ENCODE results near the gene VEZF1.
"Not testable (repeated sequence)": the region's sequence is repeated elsewhere in the genome, so short reads cannot be mapped to it uniquely, and the experiment has no call there.

Gene VEZF1

DNA sequence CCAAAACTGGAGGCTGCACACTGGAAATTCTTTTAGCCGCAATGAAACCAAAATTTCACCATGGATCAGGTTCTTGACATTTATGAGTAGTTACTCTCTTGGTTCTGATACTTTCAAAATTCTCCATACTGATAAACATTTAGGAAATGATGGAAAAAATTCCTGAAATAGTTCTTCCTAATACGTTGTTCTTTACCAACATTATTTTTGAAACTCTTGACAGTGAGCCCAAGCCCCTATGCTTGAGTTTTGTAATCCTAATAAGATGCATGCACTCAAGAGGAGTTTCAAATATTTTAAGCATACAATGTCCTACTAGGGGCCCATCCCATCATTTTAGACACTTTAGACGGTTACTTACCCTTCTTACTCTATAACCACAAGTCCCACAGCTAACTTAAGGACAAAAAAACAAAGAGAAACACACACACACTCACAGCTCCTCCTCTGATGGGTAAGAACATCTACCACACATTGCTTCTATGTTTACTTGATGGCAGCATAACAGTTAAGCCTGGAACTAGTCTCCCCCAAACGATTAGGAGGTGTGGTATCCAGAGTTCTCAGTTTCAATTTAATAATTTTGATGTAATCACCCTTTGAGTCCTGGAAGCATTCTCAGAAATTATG is 3.7 kb downstream of the VEZF1 start:
- no peak for DNase-seq (ENCODE audit: insufficient read length)
- no peak for FAIRE-seq
- TF ChIP-seq POLR2A (IDR thresholded peaks at IDR 0.05; ENCODE audit: low read depth, low read length) (no peak), POLR2AphosphoS5 (IDR thresholded peaks at IDR 0.05; ENCODE audit: low read depth, low read length) (no peak), TAF1 (IDR thresholded peaks at IDR 0.05; ENCODE audit: borderline replicate concordance, low read depth, low read length) (no peak)

DNA sequence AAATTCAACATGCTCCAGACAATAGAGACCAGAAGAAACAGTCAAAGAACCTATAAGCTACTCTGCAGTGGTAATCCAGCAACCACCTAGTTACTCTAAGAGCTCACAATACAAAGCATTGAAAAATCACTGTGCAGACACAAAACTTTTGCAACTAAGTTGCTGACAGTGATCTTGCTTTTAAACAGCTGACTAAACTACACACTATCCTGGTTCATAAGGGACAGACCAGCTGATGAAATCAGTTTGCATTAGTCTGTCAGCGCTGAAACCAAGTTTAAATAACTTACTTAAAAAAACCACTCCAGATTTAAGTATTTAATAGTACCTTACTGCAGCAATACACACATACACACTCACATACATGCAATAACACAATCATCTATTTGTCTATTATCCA is 4.6 kb downstream of the VEZF1 start:
- FAIRE-seq (no peak), DNase-seq (ENCODE audit: insufficient read length) (no peak)
- TF ChIP-seq TAF1 (IDR thresholded peaks at IDR 0.05; ENCODE audit: borderline replicate concordance, low read depth, low read length) (no peak), POLR2AphosphoS5 (IDR thresholded peaks at IDR 0.05; ENCODE audit: low read depth, low read length) (no peak), POLR2A (IDR thresholded peaks at IDR 0.05; ENCODE audit: low read depth, low read length) (no peak)

DNA sequence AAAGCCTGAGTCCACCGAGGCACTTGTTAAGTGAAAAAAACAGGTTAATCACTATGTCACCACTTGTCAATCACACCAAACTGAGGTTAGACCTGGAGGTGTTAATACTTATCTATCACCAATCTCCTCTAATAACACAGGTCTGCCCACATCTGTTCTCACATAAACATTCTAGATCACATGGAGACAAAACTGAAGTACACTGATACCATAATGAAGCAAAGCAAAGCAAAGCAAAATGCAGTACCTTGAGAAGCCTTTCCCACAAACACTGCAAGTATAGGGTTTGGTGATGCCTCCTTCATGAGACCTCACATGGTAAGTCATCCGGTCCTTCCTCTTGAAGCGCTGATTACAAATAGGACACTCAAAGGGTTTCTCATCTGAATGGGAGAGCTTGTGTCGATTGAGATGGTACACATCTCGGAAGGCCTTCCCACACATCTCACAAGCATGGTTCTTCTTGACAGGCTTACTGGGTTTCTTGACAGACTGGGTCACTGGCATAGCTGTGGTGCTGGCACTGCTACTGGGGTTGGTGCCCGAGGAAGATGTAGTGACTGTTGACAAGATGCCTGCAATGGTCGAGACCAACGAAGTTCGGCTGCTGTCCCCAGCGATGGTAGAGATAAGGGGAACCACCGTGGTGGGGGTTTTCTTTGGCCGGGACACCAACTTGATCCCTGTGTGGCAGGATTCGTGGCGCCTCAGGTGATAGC is 5.4 kb downstream of the VEZF1 start:
- TF ChIP-seq TAF1 (IDR thresholded peaks at IDR 0.05; ENCODE audit: borderline replicate concordance, low read depth, low read length) = no peak
- no peak for TF ChIP-seq POLR2AphosphoS5 (IDR thresholded peaks at IDR 0.05; ENCODE audit: low read depth, low read length)
- no peak for TF ChIP-seq POLR2A (IDR thresholded peaks at IDR 0.05; ENCODE audit: low read depth, low read length)

DNA sequence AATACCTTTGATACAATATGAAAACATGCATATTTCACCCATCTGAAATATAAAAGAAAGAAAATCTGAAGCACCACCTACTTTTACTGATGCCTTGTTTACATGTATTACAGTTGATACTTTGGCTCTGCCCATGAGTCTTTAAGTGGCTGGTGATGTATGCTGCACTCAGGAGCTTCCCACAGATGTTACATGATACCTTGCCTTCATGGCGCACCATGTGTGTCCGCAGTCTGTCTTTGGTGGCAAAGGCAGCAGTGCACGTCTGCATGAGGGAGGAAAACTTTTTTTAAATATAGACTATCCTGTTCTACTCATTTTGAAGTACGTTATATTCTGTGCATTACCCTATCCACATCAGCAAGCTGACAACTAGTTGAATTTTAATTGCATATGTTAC is 7.5 kb downstream of the VEZF1 start:
- DNase-seq (ENCODE audit: insufficient read length) (no peak), FAIRE-seq (no peak)
- no peak for TF ChIP-seq TAF1 (IDR thresholded peaks at IDR 0.05; ENCODE audit: borderline replicate concordance, low read depth, low read length)
- TF ChIP-seq POLR2AphosphoS5 (IDR thresholded peaks at IDR 0.05; ENCODE audit: low read depth, low read length) = no peak
- TF ChIP-seq POLR2A (IDR thresholded peaks at IDR 0.05; ENCODE audit: low read depth, low read length) = no peak

More for the DNA sequence above, 5.4 kb downstream of the VEZF1 start:
- FAIRE-seq (no peak), DNase-seq (ENCODE audit: insufficient read length) (no peak)

DNA sequence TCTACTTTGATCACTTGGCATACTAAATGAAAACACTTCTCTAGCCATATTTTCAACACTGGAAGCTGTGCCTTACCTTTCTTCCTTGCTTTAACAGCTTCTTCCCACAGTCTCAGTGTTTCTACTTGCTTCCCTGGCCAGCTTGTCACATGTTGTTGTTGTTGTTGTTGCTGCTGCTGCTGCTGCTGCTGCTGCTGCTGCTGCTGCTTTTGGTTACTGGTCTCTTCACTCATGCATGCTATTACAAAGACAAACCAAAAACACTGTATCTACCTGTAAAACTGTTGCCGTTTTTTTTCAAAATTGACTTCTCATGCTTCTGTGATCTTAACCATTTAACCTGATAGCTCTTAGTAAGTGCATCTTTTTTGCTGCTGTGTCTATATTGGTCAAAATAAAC is 9.0 kb downstream of the VEZF1 start:
- TF ChIP-seq TAF1 (IDR thresholded peaks at IDR 0.05; ENCODE audit: borderline replicate concordance, low read depth, low read length) = no peak
- TF ChIP-seq POLR2A (IDR thresholded peaks at IDR 0.05; ENCODE audit: low read depth, low read length) = no peak
- no peak for TF ChIP-seq POLR2AphosphoS5 (IDR thresholded peaks at IDR 0.05; ENCODE audit: low read depth, low read length)
- FAIRE-seq = no peak
- DNase-seq (ENCODE audit: insufficient read length) = no peak

DNA sequence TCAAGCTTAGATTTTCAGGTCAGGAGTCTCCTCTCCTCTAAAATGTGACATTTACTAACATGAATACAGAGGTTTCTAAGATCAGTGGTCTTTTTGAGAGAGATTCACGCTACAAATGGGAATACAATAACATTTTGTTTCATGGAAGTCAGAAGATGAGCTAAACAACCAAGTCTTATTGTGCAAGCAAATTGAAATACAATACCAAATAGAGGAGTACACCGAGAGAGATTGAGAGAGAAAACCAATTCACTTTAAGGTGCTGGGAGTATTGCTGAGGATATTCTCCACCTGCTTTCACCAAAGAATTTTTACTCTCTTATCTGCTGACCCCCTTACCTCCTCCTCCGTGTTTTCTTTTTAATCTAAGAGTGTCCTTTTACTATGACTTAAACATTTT is 11.5 kb downstream of the VEZF1 start:
- FAIRE-seq = no peak

DNA sequence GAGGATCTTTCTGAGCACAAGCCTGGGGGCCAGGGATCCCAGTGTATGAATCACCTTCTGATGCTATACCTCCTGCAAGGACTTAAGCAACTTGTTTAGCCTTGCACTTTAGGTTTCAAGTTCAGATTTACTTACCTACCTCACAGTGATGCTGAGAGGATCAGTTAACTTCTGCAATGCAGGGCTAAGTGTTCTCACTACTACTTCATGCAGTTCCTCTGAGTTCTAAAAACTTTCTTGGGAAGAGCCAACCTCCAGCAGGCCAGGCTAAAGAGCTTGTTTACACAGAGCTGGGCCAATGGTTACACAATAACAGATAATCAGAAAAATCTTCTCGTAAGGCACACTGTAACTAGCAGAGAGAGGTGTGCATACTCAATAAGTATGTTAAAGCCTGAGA is 13.0 kb downstream of the VEZF1 start:
- TF ChIP-seq TAF1 (IDR thresholded peaks at IDR 0.05; ENCODE audit: borderline replicate concordance, low read depth, low read length) (no peak), POLR2A (IDR thresholded peaks at IDR 0.05; ENCODE audit: low read depth, low read length) (no peak), POLR2AphosphoS5 (IDR thresholded peaks at IDR 0.05; ENCODE audit: low read depth, low read length) (no peak)
- FAIRE-seq = no peak
- DNase-seq (ENCODE audit: insufficient read length) = no peak

More for the DNA sequence above, 11.5 kb downstream of the VEZF1 start:
- no peak for DNase-seq (ENCODE audit: insufficient read length)
- TF ChIP-seq POLR2AphosphoS5 (IDR thresholded peaks at IDR 0.05; ENCODE audit: low read depth, low read length) (no peak), POLR2A (IDR thresholded peaks at IDR 0.05; ENCODE audit: low read depth, low read length) (no peak), TAF1 (IDR thresholded peaks at IDR 0.05; ENCODE audit: borderline replicate concordance, low read depth, low read length) (no peak)

DNA sequence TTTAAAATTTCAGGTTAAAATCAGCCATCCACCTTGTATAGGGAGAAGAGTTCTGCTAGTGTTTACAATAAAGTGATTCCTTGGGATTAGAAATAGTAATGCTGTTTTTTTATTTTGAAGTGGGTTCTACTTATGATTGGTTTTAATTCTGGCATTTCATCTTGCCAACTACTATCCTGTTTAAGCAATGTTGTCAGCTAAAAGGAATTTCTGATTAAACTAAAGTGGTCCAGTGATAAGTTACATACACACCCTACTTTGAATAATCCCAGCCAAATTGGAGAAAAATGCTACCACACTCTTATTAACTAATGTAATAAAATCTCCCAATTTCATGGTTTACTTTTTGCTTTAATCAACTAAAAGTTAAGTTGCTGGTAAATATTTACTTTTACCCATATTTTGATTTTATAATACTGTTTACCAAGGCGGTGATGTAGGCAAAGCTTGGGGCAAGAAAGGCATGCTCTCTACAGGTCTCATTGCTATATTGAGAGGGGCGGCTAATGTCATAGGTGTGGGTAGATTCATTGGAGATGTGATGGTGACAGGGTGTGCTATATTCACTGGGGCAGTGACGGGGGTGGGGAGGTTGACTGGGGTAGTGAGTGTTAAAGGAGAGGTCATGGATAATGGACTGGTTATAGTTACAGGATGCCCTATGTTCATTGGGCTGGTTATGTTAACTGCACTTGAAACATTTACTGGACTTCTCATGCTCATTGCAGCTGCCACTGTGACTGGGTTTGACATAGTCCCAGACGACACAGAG is 13.8 kb downstream of the VEZF1 start:
- DNase-seq (ENCODE audit: insufficient read length) = not testable (repeated sequence)
- peak; percentile 36 for FAIRE-seq

DNA sequence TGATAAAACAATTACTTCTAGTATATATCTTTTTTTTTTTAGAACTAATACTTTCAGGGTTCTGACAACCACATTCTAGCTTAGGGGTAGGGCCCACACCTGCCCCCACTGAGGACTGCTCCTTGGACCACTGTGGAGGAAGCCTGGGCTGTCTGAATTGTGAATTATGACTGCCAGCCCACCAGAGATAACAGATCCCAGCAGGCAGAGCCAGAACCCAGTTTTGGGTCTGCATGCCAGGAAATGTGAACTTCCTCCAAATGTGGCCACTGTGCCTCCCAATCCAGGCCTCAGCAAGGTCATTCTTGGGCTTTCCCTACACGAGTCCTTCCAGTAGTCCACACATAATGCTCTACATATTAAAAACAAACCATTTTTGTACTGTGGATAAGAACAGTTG is 15.9 kb downstream of the VEZF1 start:
- no peak for TF ChIP-seq POLR2A (IDR thresholded peaks at IDR 0.05; ENCODE audit: low read depth, low read length)
- DNase-seq (ENCODE audit: insufficient read length) = no peak
- FAIRE-seq = no peak

DNA sequence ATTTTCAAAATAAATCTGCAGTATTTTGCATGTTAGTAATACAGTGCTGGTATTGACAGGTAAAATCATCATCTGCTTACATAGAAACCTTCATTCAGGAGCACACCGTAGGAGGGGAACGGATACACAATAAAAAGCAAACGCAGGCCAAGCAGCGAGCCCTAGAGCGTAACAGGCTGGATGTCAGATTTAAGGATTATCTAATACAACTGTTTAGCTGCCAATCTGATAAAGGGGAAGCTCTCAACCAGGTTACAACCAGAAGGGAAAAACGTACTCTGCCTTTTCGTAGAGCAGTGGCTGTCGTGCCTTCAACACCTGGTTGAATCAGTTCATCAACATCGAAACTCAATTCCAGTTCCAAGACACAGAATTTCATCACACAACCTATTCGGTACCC is 16.5 kb downstream of the VEZF1 start:
- TF ChIP-seq POLR2A (IDR thresholded peaks at IDR 0.05; ENCODE audit: low read depth, low read length) = no peak
- TF ChIP-seq TAF1 (IDR thresholded peaks at IDR 0.05; ENCODE audit: borderline replicate concordance, low read depth, low read length) = no peak
- no peak for TF ChIP-seq POLR2AphosphoS5 (IDR thresholded peaks at IDR 0.05; ENCODE audit: low read depth, low read length)
- DNase-seq (ENCODE audit: insufficient read length) (no peak), FAIRE-seq (no peak)

DNA sequence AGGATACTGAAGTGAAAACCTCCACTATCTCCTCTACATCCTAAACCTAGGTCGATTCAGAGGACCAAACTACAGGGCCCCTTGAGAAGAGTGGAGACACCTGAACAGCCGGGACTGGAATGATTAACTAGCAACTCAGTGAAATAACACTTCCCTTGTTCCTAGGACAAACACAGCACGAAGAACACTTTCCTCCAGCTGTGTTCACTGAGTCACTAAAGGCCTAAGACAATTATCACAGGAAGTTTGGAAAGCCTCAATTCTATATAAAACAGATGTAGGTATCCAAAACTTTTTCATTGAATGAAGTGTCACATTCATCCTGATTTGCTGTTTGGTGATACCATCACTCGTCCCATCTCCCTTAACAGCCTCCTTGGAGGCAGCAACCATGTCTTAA is 17.3 kb downstream of the VEZF1 start:
- TF ChIP-seq TAF1 (IDR thresholded peaks at IDR 0.05; ENCODE audit: borderline replicate concordance, low read depth, low read length) = no peak
- no peak for TF ChIP-seq POLR2AphosphoS5 (IDR thresholded peaks at IDR 0.05; ENCODE audit: low read depth, low read length)
- TF ChIP-seq POLR2A (IDR thresholded peaks at IDR 0.05; ENCODE audit: low read depth, low read length) = no peak
- no peak for FAIRE-seq
- DNase-seq (ENCODE audit: insufficient read length) = no peak

DNA sequence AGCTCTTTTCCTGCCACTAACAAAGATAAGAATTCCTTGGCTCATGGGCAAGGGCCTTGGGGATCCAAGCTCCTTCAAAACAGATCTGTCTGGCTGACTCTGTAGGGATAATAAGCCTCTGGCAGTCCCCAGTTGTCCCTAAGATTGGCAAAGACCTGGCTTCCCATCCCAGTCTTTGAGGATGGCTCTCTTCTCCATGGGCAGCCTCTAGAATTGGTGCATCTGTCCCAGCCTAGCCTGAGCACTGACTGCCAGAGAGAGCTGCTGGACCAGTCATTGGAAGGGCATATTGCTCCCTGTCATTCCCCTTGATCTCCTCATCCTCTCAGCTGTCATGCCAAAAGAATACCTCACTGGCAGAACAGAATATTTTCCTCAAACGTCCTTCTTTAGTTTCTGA is 19.6 kb downstream of the VEZF1 start:
- no peak for TF ChIP-seq POLR2AphosphoS5 (IDR thresholded peaks at IDR 0.05; ENCODE audit: low read depth, low read length)
- no peak for TF ChIP-seq TAF1 (IDR thresholded peaks at IDR 0.05; ENCODE audit: borderline replicate concordance, low read depth, low read length)
- no peak for TF ChIP-seq POLR2A (IDR thresholded peaks at IDR 0.05; ENCODE audit: low read depth, low read length)
- DNase-seq (ENCODE audit: insufficient read length) (no peak), FAIRE-seq (no peak)
